Measurements from ENCODE around the gene KLHL22. TPM values are rescaled to one million over a fixed set of nuclear protein-coding genes. Genes with fewer than 3 reads are reported as not detected.

KLHL22 gene
- total and polyA plus RNA-seq, 2 donors (not counting 1 experiment from before 2014, with no cell fraction given): 17.4 to 35.3 TPM

- Histone ChIP-seq H4K20me1 (ENCODE audit: control insufficient read depth, extremely low read depth, insufficient read depth, low read length) (no peaks in the 10 kb centered on the region), H3K27ac (ENCODE audit: insufficient read depth, low read length) (no peak overlapping the region), H3K4me2 (ENCODE audit: extremely low read depth, insufficient read depth, low read length) (no peak overlapping the region), H3K79me2 (ENCODE audit: control insufficient read depth, insufficient read depth, low read length) (no peaks in the 10 kb centered on the region), H3K4me1 (ENCODE audit: control insufficient read depth, extremely low read depth, insufficient read depth, low read length) (peaks cover 9% of the 10 kb centered on the region), H3K4me3 (replicated peaks in 1 of 4; ENCODE audit: control extremely low read depth in 1 of 4, insufficient read depth in 1 of 4, low read depth in 3 of 4, low read length in 4 of 4) (no peak overlapping the region), H3K36me3 (ENCODE audit: control insufficient read depth, insufficient read depth, low read length) (peaks cover 4% of the 10 kb centered on the region), H3K9ac (ENCODE audit: insufficient read depth, low read length) (no peak overlapping the region), H3K27me3 (ENCODE audit: control insufficient read depth, insufficient read depth, low read length) (no peaks in the 10 kb centered on the region), H2AFZ (ENCODE audit: low read length) (no peak overlapping the region), H3K9me3 (ENCODE audit: control insufficient read depth, insufficient read depth, low read depth, low read length) (no peaks in the 10 kb centered on the region)
- TF ChIP-seq CTCF (conservative IDR thresholded peaks at IDR 0.05 in 1 of 2, IDR thresholded peaks at IDR 0.05 in 1 of 2; ENCODE audit: low read depth in 1 of 2, low read length in 2 of 2) (no peak), EZH2 (IDR thresholded peaks at IDR 0.05; ENCODE audit: low read length, missing control alignments) (no peak)
- no peak for DNase-seq (ENCODE audit: low read depth in 2 of 2)
Observed at GRCh38 chr22:20446383-20446970, 49.1 kb downstream of the KLHL22 start.

- Histone ChIP-seq H3K79me2 (ENCODE audit: control insufficient read depth, insufficient read depth, low read length) (no peaks in the 10 kb centered on the region), H3K27me3 (ENCODE audit: control insufficient read depth, insufficient read depth, low read length) (no peaks in the 10 kb centered on the region), H3K4me1 (ENCODE audit: control insufficient read depth, extremely low read depth, insufficient read depth, low read length) (peaks cover 12% of the 10 kb centered on the region), H4K20me1 (ENCODE audit: control insufficient read depth, extremely low read depth, insufficient read depth, low read length) (no peaks in the 10 kb centered on the region), H3K9me3 (ENCODE audit: control insufficient read depth, insufficient read depth, low read depth, low read length) (no peaks in the 10 kb centered on the region), H2AFZ (ENCODE audit: low read length) (no peak overlapping the region), H3K36me3 (ENCODE audit: control insufficient read depth, insufficient read depth, low read length) (peaks cover 4% of the 10 kb centered on the region), H3K27ac (ENCODE audit: insufficient read depth, low read length) (no peak overlapping the region), H3K4me3 (replicated peaks in 1 of 4; ENCODE audit: control extremely low read depth in 1 of 4, insufficient read depth in 1 of 4, low read depth in 3 of 4, low read length in 4 of 4) (no peak overlapping the region), H3K4me2 (ENCODE audit: extremely low read depth, insufficient read depth, low read length) (no peak overlapping the region), H3K9ac (ENCODE audit: insufficient read depth, low read length) (no peak overlapping the region)
- DNase-seq (ENCODE audit: low read depth in 2 of 2): no peak
- no peak for TF ChIP-seq CTCF (conservative IDR thresholded peaks at IDR 0.05 in 1 of 2, IDR thresholded peaks at IDR 0.05 in 1 of 2; ENCODE audit: low read depth in 1 of 2, low read length in 2 of 2)
- TF ChIP-seq EZH2 (IDR thresholded peaks at IDR 0.05; ENCODE audit: low read length, missing control alignments): no peak
Observed at GRCh38 chr22:20444325-20444724, 51.3 kb downstream of the KLHL22 start.

- H3K27me3 ChIP-seq (ENCODE audit: control insufficient read depth, insufficient read depth, low read length): no peaks in the 10 kb centered on the region
- peaks cover 4% of the 10 kb centered on the region for H3K36me3 ChIP-seq (ENCODE audit: control insufficient read depth, insufficient read depth, low read length)
- TF ChIP-seq EZH2 (IDR thresholded peaks at IDR 0.05; ENCODE audit: low read length, missing control alignments) (no peak), CTCF (conservative IDR thresholded peaks at IDR 0.05 in 1 of 2, IDR thresholded peaks at IDR 0.05 in 1 of 2; ENCODE audit: low read depth in 1 of 2, low read length in 2 of 2) (no peak)
- peak overlapping the region; percentile 19 for H3K27ac ChIP-seq (ENCODE audit: insufficient read depth, low read length)
- H3K4me1 ChIP-seq (ENCODE audit: control insufficient read depth, extremely low read depth, insufficient read depth, low read length): peaks cover 16% of the 10 kb centered on the region
- H3K4me2 ChIP-seq (ENCODE audit: extremely low read depth, insufficient read depth, low read length): no peak overlapping the region
- H3K9me3 ChIP-seq (ENCODE audit: control insufficient read depth, insufficient read depth, low read depth, low read length): no peaks in the 10 kb centered on the region
- H3K4me3 ChIP-seq (replicated peaks in 1 of 4; ENCODE audit: control extremely low read depth in 1 of 4, insufficient read depth in 1 of 4, low read depth in 3 of 4, low read length in 4 of 4): no peak overlapping the region
- no peak overlapping the region for H3K9ac ChIP-seq (ENCODE audit: insufficient read depth, low read length)
- DNase-seq (ENCODE audit: low read depth in 2 of 2): no peak
- no peaks in the 10 kb centered on the region for H3K79me2 ChIP-seq (ENCODE audit: control insufficient read depth, insufficient read depth, low read length)
- no peak overlapping the region for H2AFZ ChIP-seq (ENCODE audit: low read length)
- H4K20me1 ChIP-seq (ENCODE audit: control insufficient read depth, extremely low read depth, insufficient read depth, low read length): no peaks in the 10 kb centered on the region
Observed at GRCh38 chr22:20442485-20443284, 52.9 kb downstream of the KLHL22 start.
